HG02884 (cell line): ENCODE measurements around the gene EEF1B2.

ENCODE experiments used
- ATAC-seq: cut with Tn5 transposase; IDR thresholded peaks from one replicate; pipeline ENCODE4 v1.9.1; 2021; ENCODE audit warnings: mild to moderate bottlenecking, moderate library complexity; ENCODE audit not compliant: unreplicated experiment

The EEF1B2 gene

GRCh38 chr2:206211657-206212255 is 52.1 kb downstream of the EEF1B2 start:
- ATAC-seq = no peak
